HepG2 (cell line): ENCODE results near the gene KANSL1. TPM values are rescaled to one million over a fixed set of nuclear protein-coding genes. Genes with fewer than 3 reads are reported as not detected.
A peak's percentile ranks its signal among the peaks of the same experiment; 100 is the strongest.

ENCODE experiments used
- ATF4 ChIP-seq, 2 experiments: fragments of 450-650 bp in 1 of 2; sonication (generic) in 1 of 2; formaldehyde crosslinking; IDR thresholded peaks; 2 replicates each; pipeline versions ENCODE4 v1.5.0 to v1.8.0; 2020 to 2022; ENCODE audit warnings: mild to moderate bottlenecking in 1 of 2, missing genetic modification reagents in 1 of 2
- BCL3 ChIP-seq: sonication (generic); formaldehyde crosslinking; IDR thresholded peaks from 2 replicates; pipeline ENCODE4 v1.5.1; 2020; ENCODE audit warnings: mild to moderate bottlenecking, missing genetic modification reagents, moderate library complexity
- DNMT1 ChIP-seq: sonication (generic); formaldehyde crosslinking; IDR thresholded peaks from 2 replicates; pipeline ENCODE4 v1.5.1; 2020; ENCODE audit warnings: mild to moderate bottlenecking, missing genetic modification reagents
- ISL2 ChIP-seq: sonication (generic); formaldehyde crosslinking; IDR thresholded peaks from 2 replicates; pipeline ENCODE4 v1.5.0; 2020; ENCODE audit warnings: missing genetic modification reagents
- JUNB ChIP-seq: sonication (generic); formaldehyde crosslinking; IDR thresholded peaks from 2 replicates; pipeline ENCODE4 v1.8.0; 2022; ENCODE audit warnings: missing genetic modification reagents, mild to moderate bottlenecking, borderline replicate concordance
- KAT2B ChIP-seq: fragments of 150-350 bp; IDR thresholded peaks from 2 replicates; pipeline ENCODE4 v1.6.1; 2014; ENCODE audit warnings: low read depth, low read length, borderline replicate concordance
- NAIF1 ChIP-seq: sonication (generic); formaldehyde crosslinking; IDR thresholded peaks from 2 replicates; pipeline ENCODE4 v1.5.0; 2020; ENCODE audit warnings: mild to moderate bottlenecking, missing genetic modification reagents, borderline replicate concordance
- PBX3 ChIP-seq: sonication (generic); formaldehyde crosslinking; IDR thresholded peaks from 2 replicates; pipeline ENCODE4 v1.8.1; 2023; ENCODE audit warnings: missing genetic modification reagents, inconsistent platforms, borderline replicate concordance
- RNF2 ChIP-seq: fragments of 450-650 bp; conservative IDR thresholded peaks from 2 replicates; pipeline ENCODE4 v1.6.1; 2016; ENCODE audit warnings: low read depth
- SIN3A ChIP-seq: IDR thresholded peaks from 2 replicates; pipeline ENCODE4 v1.6.1; 2011; ENCODE audit warnings: low read depth, mild to moderate bottlenecking, control low read depth, low read length, borderline replicate concordance
- SMAD9 ChIP-seq: sonication (generic); formaldehyde crosslinking; IDR thresholded peaks from 2 replicates; pipeline ENCODE4 v1.5.1; 2020; ENCODE audit warnings: mild to moderate bottlenecking, missing genetic modification reagents
- TFE3 ChIP-seq: IDR thresholded peaks from 2 replicates; pipeline ENCODE4 v1.6.1; 2016
- YEATS2 ChIP-seq: sonication (generic); formaldehyde crosslinking; IDR thresholded peaks from 2 replicates; pipeline ENCODE4 v1.4.0; 2020; ENCODE audit warnings: missing genetic modification reagents, borderline replicate concordance
- ZNF235 ChIP-seq: sonication (generic); formaldehyde crosslinking; IDR thresholded peaks from 2 replicates; pipeline ENCODE4 v1.8.1; 2023; ENCODE audit warnings: mild to moderate bottlenecking, missing genetic modification reagents, borderline replicate concordance
- ZNF24 ChIP-seq: fragments of 450-650 bp; IDR thresholded peaks from 2 replicates; pipeline ENCODE4 v1.6.1; 2017; ENCODE audit warnings: antibody characterized with exemption, mild to moderate bottlenecking
- ZNF709 ChIP-seq: sonication (generic); formaldehyde crosslinking; IDR thresholded peaks from 2 replicates; pipeline ENCODE4 v1.5.0; 2020; ENCODE audit warnings: mild to moderate bottlenecking, missing genetic modification reagents
- ZSCAN25 ChIP-seq: sonication (generic); formaldehyde crosslinking; IDR thresholded peaks from 2 replicates; pipeline ENCODE4 v1.8.0; 2022; ENCODE audit warnings: mild to moderate bottlenecking, missing genetic modification reagents
- polyA plus RNA-seq, 8 experiments: library from polyadenylated mRNA; depleted of rRNA in 3 of 8; stranded (reverse) in 7 of 8; unstranded in 1 of 8; fragments of >200 nt; fragmentation: Illumina TruSeq in 4 of 8; extraction: Trizol in 4 of 8; gene quantifications; 2 replicates each; pipeline versions ENCODE4 v1.2.1 to v1.2.3, GENCODE V29; 2011 to 2016; ENCODE audit warnings: low read depth in 4 of 8, missing spikeins in 1 of 8, mixed read lengths in 1 of 8; ENCODE audit not compliant: insufficient read depth in 1 of 8
- total RNA-seq, 5 experiments: library from RNA; depleted of rRNA; stranded (reverse); fragments of >200 nt; fragmentation: Illumina TruSeq; extraction: Trizol; gene quantifications; 2 replicates each; pipeline ENCODE4 v1.2.3, GENCODE V29; 2016; ENCODE audit warnings: low read depth in 1 of 5
- TF ChIP-seq, protein P1 (sequence below): sonication (generic); formaldehyde crosslinking; conservative IDR thresholded peaks from 2 replicates; pipeline ENCODE4 v1.4.0; 2020; ENCODE audit warnings: missing genetic modification reagents
- TF ChIP-seq, protein P2 (sequence below): sonication (generic); formaldehyde crosslinking; IDR thresholded peaks from 2 replicates; pipeline ENCODE4 v1.9.0; 2021; ENCODE audit warnings: missing genetic modification reagents, borderline replicate concordance

KANSL1 gene
- total and polyA plus RNA-seq, 2 of the 13 experiments (the other 11 are each of a cell fraction or from before 2014, with no cell fraction given): 24.0 to 59.6 TPM

- TF ChIP-seq ATF4 (CRISPR knock-in tag; IDR thresholded peaks at IDR 0.05) (no peak), PBX3 (CRISPR knock-in tag) (no peak), SMAD9 (CRISPR knock-in tag) (no peak), TFE3 (CRISPR knock-in tag) (no peak; the same call in 1 of the 2 replicates), ZSCAN25 (peak; percentile 53; the same call in 1 of the 2 replicates), SIN3A (no peak; the same call in 1 of the 2 replicates), ISL2 (CRISPR knock-in tag) (peak; percentile 81; the same call in 1 of the 2 replicates), RNF2 (no peak), KAT2B (no peak), JUNB (no peak), YEATS2 (CRISPR knock-in tag) (no peak), ZNF24 (no peak), NAIF1 (CRISPR knock-in tag) (no peak), ZNF235 (CRISPR knock-in tag) (no peak), ZNF709 (CRISPR knock-in tag) (0 out of 2 replicates have a peak, but pooled peaks have one; percentile 71), DNMT1 (CRISPR knock-in tag) (no peak), BCL3 (CRISPR knock-in tag) (no peak; the same call in 1 of the 2 replicates)
- TF ChIP-seq, protein P1, sequence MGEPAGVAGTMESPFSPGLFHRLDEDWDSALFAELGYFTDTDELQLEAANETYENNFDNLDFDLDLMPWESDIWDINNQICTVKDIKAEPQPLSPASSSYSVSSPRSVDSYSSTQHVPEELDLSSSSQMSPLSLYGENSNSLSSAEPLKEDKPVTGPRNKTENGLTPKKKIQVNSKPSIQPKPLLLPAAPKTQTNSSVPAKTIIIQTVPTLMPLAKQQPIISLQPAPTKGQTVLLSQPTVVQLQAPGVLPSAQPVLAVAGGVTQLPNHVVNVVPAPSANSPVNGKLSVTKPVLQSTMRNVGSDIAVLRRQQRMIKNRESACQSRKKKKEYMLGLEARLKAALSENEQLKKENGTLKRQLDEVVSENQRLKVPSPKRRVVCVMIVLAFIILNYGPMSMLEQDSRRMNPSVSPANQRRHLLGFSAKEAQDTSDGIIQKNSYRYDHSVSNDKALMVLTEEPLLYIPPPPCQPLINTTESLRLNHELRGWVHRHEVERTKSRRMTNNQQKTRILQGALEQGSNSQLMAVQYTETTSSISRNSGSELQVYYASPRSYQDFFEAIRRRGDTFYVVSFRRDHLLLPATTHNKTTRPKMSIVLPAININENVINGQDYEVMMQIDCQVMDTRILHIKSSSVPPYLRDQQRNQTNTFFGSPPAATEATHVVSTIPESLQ (CRISPR knock-in tag): no peak
- TF ChIP-seq, protein P2, sequence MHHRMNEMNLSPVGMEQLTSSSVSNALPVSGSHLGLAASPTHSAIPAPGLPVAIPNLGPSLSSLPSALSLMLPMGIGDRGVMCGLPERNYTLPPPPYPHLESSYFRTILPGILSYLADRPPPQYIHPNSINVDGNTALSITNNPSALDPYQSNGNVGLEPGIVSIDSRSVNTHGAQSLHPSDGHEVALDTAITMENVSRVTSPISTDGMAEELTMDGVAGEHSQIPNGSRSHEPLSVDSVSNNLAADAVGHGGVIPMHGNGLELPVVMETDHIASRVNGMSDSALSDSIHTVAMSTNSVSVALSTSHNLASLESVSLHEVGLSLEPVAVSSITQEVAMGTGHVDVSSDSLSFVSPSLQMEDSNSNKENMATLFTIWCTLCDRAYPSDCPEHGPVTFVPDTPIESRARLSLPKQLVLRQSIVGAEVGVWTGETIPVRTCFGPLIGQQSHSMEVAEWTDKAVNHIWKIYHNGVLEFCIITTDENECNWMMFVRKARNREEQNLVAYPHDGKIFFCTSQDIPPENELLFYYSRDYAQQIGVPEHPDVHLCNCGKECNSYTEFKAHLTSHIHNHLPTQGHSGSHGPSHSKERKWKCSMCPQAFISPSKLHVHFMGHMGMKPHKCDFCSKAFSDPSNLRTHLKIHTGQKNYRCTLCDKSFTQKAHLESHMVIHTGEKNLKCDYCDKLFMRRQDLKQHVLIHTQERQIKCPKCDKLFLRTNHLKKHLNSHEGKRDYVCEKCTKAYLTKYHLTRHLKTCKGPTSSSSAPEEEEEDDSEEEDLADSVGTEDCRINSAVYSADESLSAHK (CRISPR knock-in tag): no peak
These were observed 189.1 kb downstream of the KANSL1 start (continued) for GRCh38 chr17:46003907-46004748.
